ENCODE measurements around the gene TYK2. TPM values are rescaled to one million over a fixed set of nuclear protein-coding genes. Genes with fewer than 3 reads are reported as not detected.

TYK2 gene
- total RNA-seq, 2 donors from 2014 or later = 72.4 to 168 TPM

GRCh38 chr19:10321874-10322835 is 58.2 kb downstream of the TYK2 start:
- Histone ChIP-seq H3K4me3 (no peak overlapping the region), H3K4me1 (no peaks in the 10 kb centered on the region), H3K27ac (no peak overlapping the region), H3K27me3 (no peaks in the 10 kb centered on the region), H3K36me3 (replicated peaks in 1 of 2; ENCODE audit: insufficient read depth in 1 of 2, low read depth in 2 of 2) (peaks cover 0 to 25% of the 10 kb centered on the region in 2 donors), H3K9me3 (no peaks in the 10 kb centered on the region)
- TF ChIP-seq POLR2A (IDR thresholded peaks at IDR 0.05) (no peak), CTCF (IDR thresholded peaks at IDR 0.05) (no peak)
- DNase-seq = no peak
- intact Hi-C loops (cut with DNase I) = no loop called here
- WGBS, 2 donors = 92 to 94% methylated on average over 15 to 16 of the region's 19 CpGs
- no peak for ATAC-seq

GRCh38 chr19:10321417-10321797 is 59.0 kb downstream of the TYK2 start:
- Histone ChIP-seq H3K27ac (no peak overlapping the region), H3K36me3 (replicated peaks in 1 of 2; ENCODE audit: insufficient read depth in 1 of 2, low read depth in 2 of 2) (peaks cover 0 to 22% of the 10 kb centered on the region in 2 donors)
- ATAC-seq = no peak

GRCh38 chr19:10320602-10321416 is 59.6 kb downstream of the TYK2 start:
- Histone ChIP-seq H3K27me3 (no peaks in the 10 kb centered on the region), H3K27ac (no peak overlapping the region), H3K9me3 (no peaks in the 10 kb centered on the region), H3K4me3 (no peak overlapping the region), H3K4me1 (peaks cover 8% of the 10 kb centered on the region), H3K36me3 (replicated peaks in 1 of 2; ENCODE audit: insufficient read depth in 1 of 2, low read depth in 2 of 2) (peaks cover 0 to 22% of the 10 kb centered on the region in 2 donors)
- intact Hi-C loops (cut with DNase I) = no loop called here
- DNase-seq = no peak
- 85 to 91% methylated on average over 7 to 11 of the region's 32 CpGs for WGBS, 2 donors
- no peak for TF ChIP-seq POLR2A (IDR thresholded peaks at IDR 0.05)
- no peak for TF ChIP-seq CTCF (IDR thresholded peaks at IDR 0.05)
- no peak for ATAC-seq

More at GRCh38 chr19:10321417-10321797, 59.0 kb downstream of the TYK2 start:
- intact Hi-C loops (cut with DNase I) = no loop called here
- DNase-seq = no peak
- no peaks in the 10 kb centered on the region for H3K27me3 ChIP-seq
- WGBS, 2 donors = 40 to 89% methylated on average over 1 to 8 of the region's 11 CpGs
- TF ChIP-seq CTCF (IDR thresholded peaks at IDR 0.05) (no peak), POLR2A (IDR thresholded peaks at IDR 0.05) (no peak)
- no peaks in the 10 kb centered on the region for H3K9me3 ChIP-seq
- peaks cover 2% of the 10 kb centered on the region for H3K4me1 ChIP-seq
- no peak overlapping the region for H3K4me3 ChIP-seq

- Histone ChIP-seq H3K36me3 (replicated peaks in 1 of 2; ENCODE audit: insufficient read depth in 1 of 2, low read depth in 2 of 2) (peaks cover 0 to 22% of the 10 kb centered on the region in 2 donors), H3K4me1 (peaks cover 16% of the 10 kb centered on the region), H3K27ac (no peak overlapping the region), H3K9me3 (no peaks in the 10 kb centered on the region), H3K27me3 (no peaks in the 10 kb centered on the region), H3K4me3 (no peak overlapping the region)
- WGBS, 2 donors = 88 to 90% methylated on average over 13 of the region's 13 CpGs
- DNase-seq (no peak), ATAC-seq (no peak)
- intact Hi-C loops (cut with DNase I) = no loop called here
- TF ChIP-seq POLR2A (IDR thresholded peaks at IDR 0.05) = no peak
- no peak for TF ChIP-seq CTCF (IDR thresholded peaks at IDR 0.05)
These were observed 61.3 kb downstream of the TYK2 start for GRCh38 chr19:10318807-10319682.

All from body of pancreas (tissue), 4 donors.